ENCODE measurements around the gene CALHM2.
A peak's percentile ranks its signal among the peaks of the same experiment; 100 is the strongest.

CALHM2 gene

GRCh38 chr10:103415581-103415980 lies 36.6 kb downstream of the CALHM2 start:
- no peak for DNase-seq

GRCh38 chr10:103413564-103413963 lies 38.6 kb downstream of the CALHM2 start:
- no peak for DNase-seq

- peak; percentile 10 for DNase-seq
These were observed 54.9 kb downstream of the CALHM2 start for GRCh38 chr10:103397191-103397825.

- no peak for DNase-seq
These were observed 55.4 kb downstream of the CALHM2 start for GRCh38 chr10:103396789-103397087.

Data from EL (cell line).